AG04450 (cell line): ENCODE data around the gene ELMO3. TPM values are rescaled to one million over a fixed set of nuclear protein-coding genes. Genes with fewer than 3 reads are reported as not detected.

ENCODE experiments used
- CTCF ChIA-PET: fragments of 300-600, 350-600 bp; formaldehyde crosslinking; extraction: SDS; loops from one replicate; lab custom pipeline; 2022; ENCODE audit warnings: antibody characterized with exemption, inconsistent platforms; lab: Charles Lee
- POLR2A ChIA-PET: fragments of 350-600 bp; formaldehyde crosslinking; extraction: SDS; loops from one replicate; lab custom pipeline; 2021; ENCODE audit warnings: antibody characterized with exemption, inconsistent platforms; lab: Yijun Ruan, JAX
- DNase-seq: peaks from one replicate; pipeline ENCODE4 v3.0.0-alpha.2; 2011; ENCODE audit warnings: low read depth, low spot score
- H3K27ac ChIP-seq: one replicate; pipeline ENCODE4 v1.5.1; 2012; ENCODE audit warnings: low read depth, low read length, control low read depth
- H3K27me3 ChIP-seq: one replicate; pipeline ENCODE4 v1.6.0; 2012; ENCODE audit warnings: low read length; ENCODE audit not compliant: control insufficient read depth, insufficient read depth
- H3K4me3 ChIP-seq: 2 replicates; pipeline ENCODE4 v1.5.1; 2011; ENCODE audit warnings: mild to moderate bottlenecking, low read depth, low read length, control low read depth
- H3K9me3 ChIP-seq: 2 replicates; pipeline ENCODE4 v1.5.1; 2012; ENCODE audit warnings: low read length; ENCODE audit not compliant: control insufficient read depth, insufficient read depth
- CTCF ChIP-seq: IDR thresholded peaks from 2 replicates; pipeline ENCODE4 v1.5.1; 2011; ENCODE audit warnings: low read depth, low read length, control low read depth, inconsistent platforms
- polyA plus RNA-seq: library from polyadenylated mRNA; depleted of rRNA; stranded (reverse); fragments of >200 nt; gene quantifications from 2 replicates; pipeline ENCODE4 v1.2.3, GENCODE V29; 2011

ELMO3 gene
- polyA plus RNA-seq, 1 experiment: 0.57 TPM

DNA sequence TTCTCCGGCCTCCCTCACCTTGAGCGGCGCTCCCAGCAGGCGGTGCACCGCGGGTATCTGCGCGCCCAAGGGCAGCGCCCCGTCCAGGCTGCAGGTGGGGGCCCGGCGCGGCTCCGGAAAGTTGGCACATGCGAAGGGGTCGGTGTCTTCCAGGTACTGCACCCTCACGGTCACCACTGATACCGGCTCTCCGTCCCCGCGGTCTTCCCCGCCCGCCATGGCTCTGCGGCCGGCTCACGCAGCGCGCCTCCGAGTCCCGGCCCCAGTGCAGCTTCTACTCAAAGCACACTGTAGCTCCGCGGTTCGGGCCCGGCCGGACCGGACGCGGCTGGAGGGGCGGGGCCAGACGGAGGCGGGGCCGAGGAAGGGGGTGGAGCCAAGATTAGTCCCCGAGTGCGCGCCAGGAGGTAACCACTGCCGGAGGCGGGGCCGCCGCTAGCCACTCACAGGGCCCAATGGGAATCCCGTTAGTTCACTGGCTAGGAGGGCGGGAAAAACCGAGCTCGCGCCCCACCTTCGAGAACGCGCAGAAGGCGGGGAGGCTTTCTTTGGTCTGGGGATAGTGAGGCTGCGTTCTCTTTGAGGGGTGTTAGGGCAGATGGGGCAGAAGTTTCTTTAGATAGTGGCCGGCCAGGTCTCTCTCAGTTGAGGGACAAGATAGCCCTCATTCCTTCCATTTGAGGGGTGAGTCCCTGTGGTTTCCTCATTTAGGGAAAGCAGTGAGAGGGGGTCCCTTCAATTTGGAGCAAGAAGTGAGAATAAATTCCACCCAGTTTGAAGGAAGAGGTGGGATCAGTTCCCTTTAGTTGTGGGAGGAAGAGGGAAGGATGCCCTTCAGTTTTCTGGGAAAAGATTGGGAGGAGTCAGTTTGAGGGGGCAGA lies 48.5 kb downstream of the ELMO3 start, which contains the start of gene FHOD1:
TSS of gene FHOD1 (minus strand) at position 290 of the 881 bp plus-strand sequence. CDS start at position 219, 71 bp downstream.
- H3K27ac ChIP-seq: peak within 1 kb of the TSS; percentile 90
- H3K4me3 ChIP-seq: peak within 1 kb of the TSS; percentile 86
- TF ChIP-seq CTCF: no peak
- POLR2A ChIA-PET: interaction anchor here (0.6 to 1.5 kb wide), 12 partner anchors 9 to 315 kb away, joined by 3 to 12 read pairs (median 4); partner anchors contain the start of genes ATP6V0D1, TMEM208 and TPPP3
- DNase-seq: peak; percentile 79
- no peaks in the 10 kb centered on the region; the same call in 1 of the 2 replicates for H3K9me3 ChIP-seq
- no peaks in the 10 kb centered on the region for H3K27me3 ChIP-seq
- CTCF ChIA-PET: interaction anchor here (3.0 kb wide), 1 partner anchor 13 kb away, joined by 14 read pairs; no protein-coding TSS in a partner anchor

GRCh38 chr16:67248073-67248400 lies 49.1 kb downstream of the ELMO3 start:
- peak overlapping the region; percentile 67 for H3K4me3 ChIP-seq
- H3K27ac ChIP-seq: no peak overlapping the region
- DNase-seq: no peak
- POLR2A ChIA-PET: interaction anchor here (0.9 to 1.5 kb wide), 8 partner anchors 10 to 233 kb away, joined by 3 to 12 read pairs (median 4); partner anchors contain the start of genes ATP6V0D1 and TMEM208
- H3K27me3 ChIP-seq: no peaks in the 10 kb centered on the region
- H3K9me3 ChIP-seq: no peaks in the 10 kb centered on the region; the same call in 1 of the 2 replicates
- TF ChIP-seq CTCF: no peak
- CTCF ChIA-PET: interaction anchor here (3.0 kb wide), 1 partner anchor 12 kb away, joined by 14 read pairs; no protein-coding TSS in a partner anchor

DNA sequence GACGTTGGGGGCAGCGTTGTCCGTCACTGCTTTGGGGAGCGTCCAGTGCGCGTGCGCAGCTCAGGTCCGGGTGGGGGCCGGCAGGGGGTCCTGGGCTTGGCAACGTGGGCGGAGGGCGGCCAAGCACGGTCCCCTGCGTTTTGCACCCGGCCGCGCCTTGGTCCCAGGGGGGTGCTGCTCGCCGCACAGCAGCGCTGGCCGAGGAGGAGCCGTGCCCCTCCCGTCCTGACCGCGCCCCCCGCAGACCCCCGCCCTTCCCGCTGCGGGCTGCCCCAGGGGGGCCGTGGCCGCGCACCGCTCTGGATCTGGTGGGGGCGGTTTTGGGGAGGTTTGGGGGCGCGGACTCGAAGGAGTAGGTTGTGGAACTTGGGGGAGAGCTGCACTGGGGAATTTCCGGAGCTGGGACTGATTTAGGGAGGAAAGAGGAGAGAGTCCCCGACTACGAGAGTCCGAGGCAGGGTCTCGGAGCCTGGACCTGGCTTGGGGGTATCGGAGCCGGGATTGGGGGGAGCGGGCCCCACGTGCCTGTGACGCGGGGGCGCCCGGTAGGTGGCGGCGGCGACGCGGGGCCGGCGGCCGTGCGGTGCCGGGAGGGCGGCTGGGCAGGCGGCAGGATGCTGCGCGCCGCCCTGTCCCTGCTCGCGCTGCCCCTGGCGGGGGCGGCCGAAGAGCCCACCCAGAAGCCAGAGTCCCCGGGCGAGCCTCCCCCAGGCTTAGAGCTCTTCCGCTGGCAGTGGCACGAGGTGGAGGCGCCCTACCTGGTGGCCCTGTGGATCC lies 49.7 kb downstream of the ELMO3 start, which contains the start of gene SLC9A5:
TSS of gene SLC9A5 (plus strand) at position 579 of the 777 bp plus-strand sequence. CDS start at position 615, 36 bp downstream.
- H3K27ac ChIP-seq: peak within 1 kb of the TSS; percentile 52
- no peaks in the 10 kb centered on the region; the same call in 1 of the 2 replicates for H3K9me3 ChIP-seq
- no peaks in the 10 kb centered on the region for H3K27me3 ChIP-seq
- TF ChIP-seq CTCF: no peak
- peak within 1 kb of the TSS; percentile 67 for H3K4me3 ChIP-seq
- ChIA-PET POLR2A (interaction anchor here (0.6 to 1.5 kb wide), 3 partner anchors 21 to 164 kb away, joined by 3 to 12 read pairs (median 3); partner anchors contain the start of gene TMEM208), CTCF (interaction anchor here (3.0 kb wide), 1 partner anchor 12 kb away, joined by 14 read pairs; no protein-coding TSS in a partner anchor)
- DNase-seq: no peak

- POLR2A ChIA-PET: interaction anchor here (0.6 to 0.8 kb wide), 2 partner anchors 64 to 163 kb away, joined by 3 read pairs; no protein-coding TSS in a partner anchor
- peak overlapping the region; percentile 52 for H3K27ac ChIP-seq
- DNase-seq: no peak
- H3K4me3 ChIP-seq: peak overlapping the region; percentile 67
- CTCF ChIA-PET: interaction anchor here (0.6 to 3.0 kb wide), 2 partner anchors 11 to 144 kb away, joined by 5 to 14 read pairs; no protein-coding TSS in a partner anchor
- no peak for TF ChIP-seq CTCF
- H3K9me3 ChIP-seq: no peaks in the 10 kb centered on the region; the same call in 1 of the 2 replicates
- H3K27me3 ChIP-seq: no peaks in the 10 kb centered on the region
Observed at GRCh38 chr16:67249178-67250044, 50.5 kb downstream of the ELMO3 start.
